GM23338 (cell line): ENCODE results near the gene KRT85. TPM values are rescaled to one million over a fixed set of nuclear protein-coding genes. Genes with fewer than 3 reads are reported as not detected.

Experiments used
- ATAC-seq: fragments of 200-7000 bp; cut with Tn5 transposase; 3 replicates; pipeline ENCODE4 v1.9.1; 2020
- DNase-seq: peaks from one replicate; pipeline ENCODE4 v3.0.0-alpha.2; 2015; ENCODE audit warnings: low spot score
- H2AFZ ChIP-seq: fragments of 200-600 bp; sonication (generic); 2 replicates; pipeline ENCODE4 v1.8.0; 2016; ENCODE audit warnings: antibody characterized with exemption, mild to moderate bottlenecking, moderate library complexity
- H3F3A ChIP-seq: fragments of 200-600 bp; sonication (generic); replicated peaks from 2 replicates; pipeline ENCODE4 v1.8.0; 2017; ENCODE audit warnings: antibody characterized with exemption, mixed run types, low read depth
- H3K27ac ChIP-seq: fragments of 200-600 bp; sonication (generic); 2 replicates; pipeline ENCODE4 v1.6.1; 2016; ENCODE audit warnings: low read depth
- H3K27me3 ChIP-seq: fragments of 200-600 bp; sonication (generic); 2 replicates; pipeline ENCODE4 v1.8.0; 2016; ENCODE audit warnings: mild to moderate bottlenecking, mixed run types, moderate library complexity; ENCODE audit not compliant: insufficient read depth
- H3K36me3 ChIP-seq: fragments of 200-600 bp; sonication (generic); 2 replicates; pipeline ENCODE4 v1.8.0; 2016; ENCODE audit warnings: mild to moderate bottlenecking; ENCODE audit not compliant: insufficient read depth
- H3K4me1 ChIP-seq: fragments of 200-600 bp; sonication (generic); 2 replicates; pipeline ENCODE4 v1.8.0; 2016; ENCODE audit warnings: mild to moderate bottlenecking, moderate library complexity; ENCODE audit not compliant: insufficient read depth
- H3K4me2 ChIP-seq: fragments of 200-600 bp; sonication (generic); 2 replicates; pipeline ENCODE4 v1.7.1; 2017; ENCODE audit warnings: mixed run types
- H3K4me3 ChIP-seq: fragments of 200-600 bp; sonication (generic); 2 replicates; pipeline ENCODE4 v1.6.1; 2016; ENCODE audit warnings: mixed run types
- H3K79me2 ChIP-seq: fragments of 200-600 bp; sonication (generic); replicated peaks from 2 replicates; pipeline ENCODE4 v1.8.0; 2017; ENCODE audit warnings: mild to moderate bottlenecking; ENCODE audit not compliant: insufficient read depth
- H3K9me2 ChIP-seq: fragments of 200-600 bp; sonication (generic); 2 replicates; pipeline ENCODE4 v1.8.0; 2017; ENCODE audit not compliant: insufficient read depth
- H4K20me1 ChIP-seq: fragments of 200-600 bp; sonication (generic); replicated peaks from 2 replicates; pipeline ENCODE4 v1.8.0; 2017; ENCODE audit warnings: mild to moderate bottlenecking; ENCODE audit not compliant: insufficient read depth
- H3K27ac Mint-ChIP-seq: 2 replicates; pipeline ENCODE4 v1.8.0; 2020; ENCODE audit warnings: inconsistent platforms, mild to moderate bottlenecking, moderate library complexity, mixed read lengths
- H3K27me3 Mint-ChIP-seq: 3 replicates; pipeline ENCODE4 v1.8.0; 2022; ENCODE audit warnings: low read depth, mild to moderate bottlenecking, moderate library complexity, mixed read lengths, inconsistent platforms; ENCODE audit not compliant: insufficient read depth, poor library complexity
- H3K36me3 Mint-ChIP-seq: 3 replicates; pipeline ENCODE4 v1.8.0; 2021; ENCODE audit warnings: low read depth, mild to moderate bottlenecking, inconsistent platforms, moderate library complexity, mixed read lengths
- H3K4me1 Mint-ChIP-seq: 3 replicates; pipeline ENCODE4 v1.8.0; 2020; ENCODE audit warnings: mild to moderate bottlenecking, inconsistent platforms, mixed read lengths
- H3K4me3 Mint-ChIP-seq: 3 replicates; pipeline ENCODE4 v1.8.0; 2021; ENCODE audit warnings: moderate library complexity, mild to moderate bottlenecking, inconsistent platforms, mixed read lengths
- H3K9me3 Mint-ChIP-seq: 3 replicates; pipeline ENCODE4 v1.8.0; 2020; ENCODE audit warnings: moderate library complexity, mild to moderate bottlenecking, inconsistent platforms, mixed read lengths
- EZH2 ChIP-seq: fragments of 200-600 bp; sonication (generic); IDR thresholded peaks from one replicate; pipeline ENCODE4 v1.8.0; 2017; ENCODE audit warnings: antibody characterized with exemption, mild to moderate bottlenecking, low read depth; ENCODE audit not compliant: unreplicated experiment
- JUNB ChIP-seq: IDR thresholded peaks from one replicate; pipeline ENCODE4 v1.6.1; 2016; ENCODE audit warnings: antibody characterized with exemption; ENCODE audit not compliant: unreplicated experiment
- NANOG ChIP-seq: IDR thresholded peaks from 2 replicates; pipeline ENCODE4 v1.6.1; 2016; ENCODE audit warnings: antibody characterized with exemption, borderline replicate concordance
- POLR2AphosphoS5 ChIP-seq: IDR thresholded peaks from 2 replicates; pipeline ENCODE4 v1.6.1; 2016; ENCODE audit warnings: antibody characterized with exemption, low read depth
- REST ChIP-seq: IDR thresholded peaks from one replicate; pipeline ENCODE4 v1.6.1; 2018; ENCODE audit warnings: antibody characterized with exemption; ENCODE audit not compliant: unreplicated experiment
- STAT1 ChIP-seq: IDR thresholded peaks from one replicate; pipeline ENCODE4 v1.6.1; 2016; ENCODE audit warnings: antibody characterized with exemption; ENCODE audit not compliant: unreplicated experiment
- ZNF114 ChIP-seq: fragments of 250-450 bp; sonication (Bioruptor Pico); IDR thresholded peaks from 2 replicates; pipeline ENCODE4 v1.5.0; 2020; ENCODE audit warnings: mild to moderate bottlenecking, moderate library complexity
- ZNF331 ChIP-seq: fragments of 250-450 bp; sonication (Bioruptor Pico); IDR thresholded peaks from 2 replicates; pipeline ENCODE4 v1.5.0; 2020; ENCODE audit warnings: low read depth, mild to moderate bottlenecking, moderate library complexity
- polyA plus RNA-seq: library from polyadenylated mRNA; unstranded; fragments of >200 nt; fragmentation: Nextera tagmentation; extraction: Ambion mirVana; gene quantifications from 2 replicates; pipeline ENCODE4 v1.2.1, GENCODE V29; 2016
- total RNA-seq: library from RNA; depleted of rRNA; stranded (reverse); fragments of >200 nt; shearing (Covaris generic); gene quantifications from 2 replicates; pipeline ENCODE4 v1.2.3, GENCODE V29; 2014
- TF ChIP-seq, protein P1 (sequence below), 2 experiments: fragments of 200-600 bp in 1 of 2; sonication (generic) in 1 of 2; conservative IDR thresholded peaks; 2 replicates each; pipeline versions ENCODE4 v1.5.1 to v1.6.1; 2016 to 2017; ENCODE audit warnings: antibody characterized with exemption in 2 of 2, low read depth in 2 of 2, mild to moderate bottlenecking in 2 of 2, moderate library complexity in 1 of 2

Gene KRT85
- total and polyA plus RNA-seq, 2 experiments from 2014 or later = not detected

GRCh38 chr12:52415870-52416750, 48.8 kb upstream of the KRT85 start (continued):
- TF ChIP-seq, protein P1, sequence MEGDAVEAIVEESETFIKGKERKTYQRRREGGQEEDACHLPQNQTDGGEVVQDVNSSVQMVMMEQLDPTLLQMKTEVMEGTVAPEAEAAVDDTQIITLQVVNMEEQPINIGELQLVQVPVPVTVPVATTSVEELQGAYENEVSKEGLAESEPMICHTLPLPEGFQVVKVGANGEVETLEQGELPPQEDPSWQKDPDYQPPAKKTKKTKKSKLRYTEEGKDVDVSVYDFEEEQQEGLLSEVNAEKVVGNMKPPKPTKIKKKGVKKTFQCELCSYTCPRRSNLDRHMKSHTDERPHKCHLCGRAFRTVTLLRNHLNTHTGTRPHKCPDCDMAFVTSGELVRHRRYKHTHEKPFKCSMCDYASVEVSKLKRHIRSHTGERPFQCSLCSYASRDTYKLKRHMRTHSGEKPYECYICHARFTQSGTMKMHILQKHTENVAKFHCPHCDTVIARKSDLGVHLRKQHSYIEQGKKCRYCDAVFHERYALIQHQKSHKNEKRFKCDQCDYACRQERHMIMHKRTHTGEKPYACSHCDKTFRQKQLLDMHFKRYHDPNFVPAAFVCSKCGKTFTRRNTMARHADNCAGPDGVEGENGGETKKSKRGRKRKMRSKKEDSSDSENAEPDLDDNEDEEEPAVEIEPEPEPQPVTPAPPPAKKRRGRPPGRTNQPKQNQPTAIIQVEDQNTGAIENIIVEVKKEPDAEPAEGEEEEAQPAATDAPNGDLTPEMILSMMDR (conservative IDR thresholded peaks at IDR 0.05; ENCODE audit: low read depth in 2 of 2) = no peak
- TF ChIP-seq POLR2AphosphoS5 = no peak
- TF ChIP-seq ZNF331 (CRISPR knock-in tag) = no peak

- ATAC-seq = peak; percentile 33; the same call in 1 of the 3 replicates
- H3K27me3 Mint-ChIP-seq = peaks cover 3% of the 10 kb centered on the region
Observed at GRCh38 chr12:52414936-52415335, 47.7 kb upstream of the KRT85 start.

More at GRCh38 chr12:52414936-52415335, 47.7 kb upstream of the KRT85 start:
- Histone ChIP-seq H3K4me1 (no peaks in the 10 kb centered on the region), H3K36me3 (no peaks in the 10 kb centered on the region), H4K20me1 (no peaks in the 10 kb centered on the region), H3K9me2 (0 out of 2 replicates have a peak, but pooled peaks cover 3% of the 10 kb centered on the region), H3F3A (no peaks in the 10 kb centered on the region), H3K27ac (no peak overlapping the region), H3K4me3 (no peak overlapping the region), H3K4me2 (no peak overlapping the region), H3K79me2 (no peaks in the 10 kb centered on the region), H3K27me3 (no peaks in the 10 kb centered on the region), H2AFZ (no peak overlapping the region)
- Mint-ChIP-seq H3K4me1 (peaks cover 4% of the 10 kb centered on the region; the same call in 1 of the 3 replicates), H3K4me3 (no peak overlapping the region), H3K36me3 (no peaks in the 10 kb centered on the region), H3K9me3 (peaks cover 7% of the 10 kb centered on the region), H3K27ac (no peak overlapping the region)
- TF ChIP-seq JUNB (no peak), NANOG (no peak), EZH2 (no peak), REST (no peak), ZNF114 (CRISPR knock-in tag) (no peak), STAT1 (no peak), POLR2AphosphoS5 (no peak)
- TF ChIP-seq, protein P1 (conservative IDR thresholded peaks at IDR 0.05; ENCODE audit: low read depth in 2 of 2) = no peak
- DNase-seq = no peak
